Urothelium cell line (cell line): ENCODE data around the gene REXO1.

Experiments used
- DNase-seq: peaks from one replicate; pipeline ENCODE4 v3.0.0; 2011; ENCODE audit warnings: low spot score, mixed read lengths
- FAIRE-seq: peaks from 2 replicates; lab custom pipeline; 2011; peaks lifted over from hg19 to GRCh38; lab: Jason Lieb, UNC

The REXO1 gene

GRCh38 chr19:1860821-1861598 lies 12.7 kb upstream of the REXO1 start:
- FAIRE-seq (no peak), DNase-seq (no peak)

DNA sequence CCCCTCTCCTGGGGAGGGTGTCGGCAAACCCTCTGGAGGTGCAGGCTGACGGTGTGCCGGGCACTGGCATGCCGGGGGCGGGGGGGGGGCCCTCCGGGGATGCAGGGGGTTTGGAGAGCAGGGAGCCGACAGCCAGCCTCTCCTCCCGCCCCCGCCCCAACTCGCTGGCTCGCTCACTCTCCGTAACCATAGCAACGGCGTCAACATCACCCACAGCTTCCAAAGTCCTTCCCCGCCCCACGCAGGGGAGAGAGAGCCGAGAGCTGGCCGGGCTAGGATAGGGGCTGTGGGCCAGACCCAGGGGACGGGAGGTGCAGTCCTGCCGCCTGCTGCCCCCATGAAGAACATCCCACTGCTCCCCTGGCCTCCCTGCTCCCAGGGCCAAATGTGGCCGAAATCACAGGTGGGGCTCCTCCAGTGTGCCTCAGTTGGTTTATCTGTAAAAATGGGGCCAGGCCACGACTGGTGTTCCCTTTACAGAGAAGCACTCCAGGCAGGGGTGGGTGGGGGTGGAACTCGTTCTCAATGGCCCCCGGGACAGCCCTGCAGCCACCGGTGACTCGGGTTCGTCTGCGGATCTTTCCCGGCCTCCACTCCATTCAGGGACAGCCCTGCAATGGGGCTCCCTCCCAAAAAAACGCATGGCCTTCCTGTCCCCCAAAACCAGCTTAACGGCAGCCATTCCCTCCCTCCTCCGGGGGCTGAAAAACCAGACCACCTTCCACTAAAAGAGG lies 11.9 kb upstream of the REXO1 start:
- FAIRE-seq (no peak), DNase-seq (peak; percentile 48)

DNA sequence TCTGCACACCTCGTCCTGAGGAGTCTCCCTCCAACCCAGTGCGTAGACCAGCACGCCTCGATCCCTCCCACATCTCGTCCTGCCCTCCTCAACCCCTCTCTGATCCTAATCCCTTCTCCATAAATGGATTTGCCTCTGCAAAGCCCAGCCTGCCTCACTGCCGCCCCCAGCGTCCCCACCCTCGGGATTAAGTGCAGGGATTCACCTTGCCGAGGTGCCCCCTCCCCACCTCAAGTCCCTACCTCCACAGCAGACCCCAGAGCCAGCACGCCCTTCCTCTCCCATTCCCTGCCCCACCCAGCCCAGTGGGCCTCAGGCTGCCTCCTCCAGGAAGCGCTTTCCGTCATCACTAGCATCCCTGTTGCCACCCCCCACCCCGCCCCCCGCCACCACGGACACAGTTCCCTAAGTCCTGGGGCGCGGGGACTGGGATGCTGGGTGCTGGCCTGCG lies 11.1 kb upstream of the REXO1 start:
- FAIRE-seq = no peak
- no peak for DNase-seq

DNA sequence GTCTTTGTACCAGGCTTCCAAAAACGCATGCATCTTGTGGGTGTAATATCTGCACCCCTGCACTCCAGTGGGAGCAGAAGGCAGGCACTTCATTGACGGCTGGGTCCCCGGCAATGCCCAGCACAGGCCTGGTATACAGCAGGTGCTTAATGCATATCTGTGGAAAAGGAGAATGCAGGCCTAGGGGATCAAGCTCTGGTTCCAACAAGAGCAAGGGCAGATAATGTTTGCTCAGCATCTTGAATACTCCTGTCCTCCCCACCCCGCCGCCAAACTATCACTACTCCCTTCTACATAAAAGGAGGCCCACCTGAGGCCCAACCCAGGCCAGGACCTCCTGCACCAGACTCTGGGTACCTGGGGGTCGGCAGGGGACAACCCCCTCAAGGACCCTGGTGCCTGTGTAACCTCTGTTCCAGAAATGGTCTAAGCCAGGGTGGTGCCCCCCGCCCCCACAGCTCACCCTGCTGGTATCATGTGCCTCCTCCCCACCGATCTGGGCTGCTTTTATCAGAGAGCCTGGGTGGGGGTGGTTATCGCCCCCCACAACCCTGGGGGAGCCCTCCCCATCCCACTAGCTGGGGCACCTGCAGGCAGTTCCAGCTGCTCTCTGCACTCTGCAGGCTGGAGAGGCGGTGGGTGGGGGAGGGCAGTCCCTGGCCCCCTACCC lies 10.3 kb upstream of the REXO1 start:
- FAIRE-seq (no peak), DNase-seq (no peak)

GRCh38 chr19:1857648-1858326 lies 9.5 kb upstream of the REXO1 start:
- FAIRE-seq (no peak), DNase-seq (no peak)

GRCh38 chr19:1856698-1857603 lies 8.7 kb upstream of the REXO1 start:
- no peak for DNase-seq
- no peak for FAIRE-seq

DNA sequence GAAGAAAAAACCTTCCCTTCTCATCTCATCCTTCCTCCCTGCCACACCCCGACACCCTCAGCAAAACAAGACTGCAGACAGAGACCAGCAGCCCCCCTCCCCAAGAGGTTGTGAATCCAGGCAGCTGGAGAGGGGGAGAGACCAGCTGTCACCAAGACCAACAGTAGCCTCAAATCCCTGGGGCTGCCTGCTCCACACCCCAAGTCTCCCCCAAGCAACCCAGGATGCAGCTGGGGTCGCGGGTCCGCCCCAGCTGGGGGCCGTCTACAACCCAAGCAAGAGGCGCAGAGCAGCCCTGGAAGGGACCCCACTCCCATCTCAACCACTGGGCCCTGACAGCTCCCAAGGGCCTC lies 8.0 kb upstream of the REXO1 start:
- DNase-seq = no peak
- no peak for FAIRE-seq

- FAIRE-seq = no peak
- no peak for DNase-seq
Observed at GRCh38 chr19:1855828-1856255, 7.6 kb upstream of the REXO1 start.

GRCh38 chr19:1855040-1855827 lies 7.0 kb upstream of the REXO1 start:
- peak; percentile 58 for DNase-seq
- no peak for FAIRE-seq

DNA sequence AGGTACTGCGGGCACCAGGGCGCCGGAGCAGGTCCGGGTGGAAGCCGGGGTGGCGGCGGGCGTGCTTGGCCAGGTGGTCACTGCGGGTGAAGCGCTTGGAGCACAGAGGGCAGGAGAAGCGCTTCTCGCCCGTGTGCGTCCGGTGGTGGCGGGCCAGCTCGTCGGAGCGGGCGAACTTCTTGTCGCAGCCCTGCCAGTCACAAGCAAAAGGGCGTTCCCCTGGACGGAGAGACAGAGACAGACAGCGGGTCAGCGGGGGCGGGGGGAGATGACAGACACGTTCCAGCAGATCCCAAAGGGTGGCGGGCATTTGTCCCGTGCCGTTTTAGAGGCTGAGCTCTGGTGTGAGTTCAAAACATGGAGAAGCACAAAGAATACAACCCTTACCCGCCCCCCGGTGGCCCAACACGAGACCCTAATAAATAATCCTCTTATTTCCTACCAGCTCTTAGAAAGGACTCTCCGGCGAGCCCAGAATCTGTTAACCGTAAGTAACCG lies 6.3 kb upstream of the REXO1 start:
- no peak for FAIRE-seq
- no peak for DNase-seq

- DNase-seq (no peak), FAIRE-seq (no peak)
Observed at GRCh38 chr19:1854039-1854541, 5.8 kb upstream of the REXO1 start.

- peak; percentile 80 for DNase-seq
- FAIRE-seq = peak; percentile 32
Observed at GRCh38 chr19:1853295-1854038, 5.2 kb upstream of the REXO1 start.

DNA sequence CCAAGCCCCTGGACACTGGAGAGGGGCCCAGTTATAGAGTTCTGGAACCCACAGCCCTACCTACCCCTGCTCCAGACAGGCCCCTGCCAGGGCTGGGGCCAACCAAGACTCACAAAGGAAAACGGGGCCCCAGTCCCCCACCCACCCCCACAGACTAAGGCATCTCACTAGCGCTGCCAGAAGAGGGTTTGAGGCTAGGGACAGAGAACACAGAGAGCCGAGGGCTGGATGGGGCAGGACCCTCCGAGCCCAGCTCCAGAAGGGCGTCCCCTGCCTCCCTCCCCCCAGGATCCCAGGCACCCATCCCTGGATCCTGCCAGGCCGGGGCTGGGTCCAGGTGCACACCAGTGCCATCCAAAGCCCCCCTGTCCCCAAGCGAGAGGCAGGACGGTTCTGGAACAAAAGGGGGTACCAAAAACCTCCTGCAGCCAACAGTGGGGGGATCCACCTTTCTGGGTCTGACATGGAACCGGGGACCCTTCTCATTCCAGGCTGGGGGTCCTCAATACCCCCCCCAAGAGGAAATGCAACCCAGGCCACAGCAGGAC lies 4.4 kb upstream of the REXO1 start:
- no peak for DNase-seq
- no peak for FAIRE-seq

GRCh38 chr19:1851654-1852580 lies 3.6 kb upstream of the REXO1 start:
- DNase-seq (no peak), FAIRE-seq (no peak)

- FAIRE-seq = no peak
- no peak for DNase-seq
Observed at GRCh38 chr19:1850809-1851653, 2.7 kb upstream of the REXO1 start.

- no peak for FAIRE-seq
- no peak for DNase-seq
Observed at GRCh38 chr19:1849886-1850398, 1.7 kb upstream of the REXO1 start.
